ENCODE results near the gene DKK2.

The DKK2 gene

GRCh38 chr4:107017443-107018343 lies 18.4 kb downstream of the DKK2 start:
- FAIRE-seq (no peak), DNase-seq (ENCODE audit: low spot score) (no peak)

DNA sequence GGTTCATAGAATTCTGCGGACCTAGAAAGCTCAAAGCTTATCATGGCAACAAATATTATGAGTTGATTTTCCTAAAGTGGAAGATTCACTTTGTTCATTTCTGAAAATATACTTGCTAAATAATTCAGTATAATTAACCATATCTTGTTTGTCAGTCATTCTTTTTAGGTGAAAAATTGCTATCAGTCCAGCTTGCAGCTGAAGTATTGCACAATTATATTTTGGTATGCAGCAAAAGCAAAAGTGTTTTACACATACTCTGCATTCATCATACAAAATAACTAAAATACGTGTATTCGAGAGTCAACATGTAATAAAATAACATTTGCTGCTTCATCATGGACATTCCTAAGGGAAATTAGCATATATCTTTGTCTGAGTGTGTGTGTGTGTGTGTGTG lies 24.8 kb downstream of the DKK2 start:
- no peak for DNase-seq (ENCODE audit: low spot score)
- no peak for FAIRE-seq

DNA sequence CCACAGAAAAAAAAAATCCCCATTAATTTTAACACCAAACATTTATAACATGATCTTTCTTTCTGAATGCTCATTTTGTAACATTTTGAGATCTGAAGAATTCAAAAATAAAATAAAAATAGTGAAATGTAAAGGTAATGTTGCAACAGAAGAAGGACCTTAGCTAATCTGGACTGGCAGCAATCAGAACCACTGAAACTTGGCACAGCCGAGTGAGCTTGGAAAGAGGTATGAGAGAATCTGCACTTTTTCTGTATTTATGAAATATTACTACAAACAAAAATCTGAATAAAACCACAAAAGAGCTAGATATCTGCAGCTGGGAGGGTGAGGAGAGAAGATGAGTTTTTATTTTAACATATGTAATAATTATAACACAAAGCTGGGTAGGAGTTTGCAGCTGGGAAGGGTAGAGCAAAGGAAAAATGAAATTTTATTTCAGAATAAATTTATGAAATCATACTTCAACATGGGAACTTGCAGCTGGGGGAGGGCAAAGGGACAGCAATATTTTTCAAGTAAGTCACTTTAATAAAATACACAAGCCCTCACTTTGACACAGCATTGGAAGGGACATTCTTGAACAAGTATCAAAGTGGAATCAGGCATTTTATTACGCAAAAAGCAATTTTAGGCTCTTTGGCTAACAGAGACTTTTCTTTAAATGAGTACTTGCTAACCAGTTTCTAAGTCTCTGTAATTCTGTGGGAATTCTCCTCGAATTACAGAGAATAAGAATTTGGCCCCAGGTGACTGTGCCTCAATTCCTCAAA lies 26.7 kb downstream of the DKK2 start:
- FAIRE-seq = no peak
- DNase-seq (ENCODE audit: low spot score) = no peak

DNA sequence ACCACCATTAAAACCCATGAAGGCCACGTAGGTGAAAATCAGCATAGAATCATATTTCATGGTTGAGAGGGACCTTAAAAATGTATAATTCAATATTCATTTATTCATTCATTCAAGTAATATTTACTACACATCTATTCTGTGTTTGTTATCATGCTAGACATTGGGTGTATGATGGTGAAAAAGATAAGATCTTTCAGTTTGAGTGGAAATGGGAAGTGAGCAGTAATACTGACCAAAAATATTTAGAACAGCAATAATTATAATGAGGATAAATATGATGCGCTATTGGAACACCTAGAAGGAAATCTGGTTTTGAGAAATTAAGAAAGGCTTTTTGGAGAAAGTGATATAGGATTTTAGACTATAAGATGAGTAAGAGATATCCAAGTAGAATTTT lies 28.0 kb downstream of the DKK2 start:
- DNase-seq (ENCODE audit: low spot score) (no peak), FAIRE-seq (no peak)

- DNase-seq (ENCODE audit: low spot score) = no peak
- FAIRE-seq = no peak
Measured at GRCh38 chr4:107006218-107006617, 29.9 kb downstream of the DKK2 start.

- FAIRE-seq (no peak), DNase-seq (ENCODE audit: low spot score) (no peak)
Measured at GRCh38 chr4:106996490-106996889, 39.6 kb downstream of the DKK2 start.

GRCh38 chr4:106993827-106994226 lies 42.3 kb downstream of the DKK2 start:
- FAIRE-seq (no peak), DNase-seq (ENCODE audit: low spot score) (no peak)

GRCh38 chr4:106987311-106987710 lies 48.8 kb downstream of the DKK2 start:
- FAIRE-seq = no peak
- no peak for DNase-seq (ENCODE audit: low spot score)

- DNase-seq (ENCODE audit: low spot score) (no peak), FAIRE-seq (no peak)
Measured at GRCh38 chr4:106986486-106986885, 49.6 kb downstream of the DKK2 start.

GRCh38 chr4:106985830-106986229 lies 50.3 kb downstream of the DKK2 start:
- DNase-seq (ENCODE audit: low spot score) = no peak

GRCh38 chr4:106982711-106983211 lies 53.4 kb downstream of the DKK2 start:
- FAIRE-seq (no peak), DNase-seq (ENCODE audit: low spot score) (no peak)

More at GRCh38 chr4:106985830-106986229, 50.3 kb downstream of the DKK2 start:
- FAIRE-seq = no peak

DNA sequence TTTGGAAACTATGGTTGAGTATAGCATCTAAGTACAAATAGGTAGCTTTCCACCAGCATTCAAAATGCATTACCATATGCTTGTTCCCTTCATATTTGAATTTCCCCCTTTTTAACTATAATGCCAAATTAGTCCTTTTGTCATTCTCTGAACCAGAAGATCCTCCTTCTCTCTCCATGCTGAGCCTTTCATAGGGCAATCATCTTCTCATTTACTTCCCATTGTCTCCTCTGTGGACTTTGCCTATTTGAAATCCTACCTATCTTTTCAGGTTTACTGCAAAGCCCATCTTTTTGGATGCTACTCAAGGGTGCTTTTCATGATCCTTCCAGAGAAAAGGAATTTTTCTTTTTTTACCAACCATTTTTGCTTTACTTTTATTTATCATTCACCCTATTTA lies 54.7 kb downstream of the DKK2 start:
- FAIRE-seq (no peak), DNase-seq (ENCODE audit: low spot score) (no peak)

DNA sequence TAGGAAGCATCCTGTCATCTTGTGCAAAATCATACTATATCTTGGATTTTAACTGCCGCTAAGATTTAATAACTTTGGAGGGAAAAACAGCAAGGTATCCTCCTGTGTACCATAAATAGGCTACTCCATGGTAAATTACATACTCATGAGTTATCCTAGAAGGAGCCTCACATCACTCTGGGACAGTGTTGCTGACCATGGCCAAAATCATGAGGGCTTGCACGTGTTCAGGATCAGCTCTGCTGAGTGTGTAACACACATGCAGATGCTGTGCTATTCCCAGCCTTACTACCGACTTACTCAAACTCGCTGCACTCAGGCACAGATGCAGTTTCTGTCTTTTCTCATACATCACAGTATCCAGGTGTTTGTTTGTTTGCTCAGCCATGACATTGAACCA lies 56.6 kb downstream of the DKK2 start:
- FAIRE-seq (no peak), DNase-seq (ENCODE audit: low spot score) (no peak)

GRCh38 chr4:106978046-106978774 lies 57.9 kb downstream of the DKK2 start:
- no peak for FAIRE-seq
- no peak for DNase-seq (ENCODE audit: low spot score)

DNA sequence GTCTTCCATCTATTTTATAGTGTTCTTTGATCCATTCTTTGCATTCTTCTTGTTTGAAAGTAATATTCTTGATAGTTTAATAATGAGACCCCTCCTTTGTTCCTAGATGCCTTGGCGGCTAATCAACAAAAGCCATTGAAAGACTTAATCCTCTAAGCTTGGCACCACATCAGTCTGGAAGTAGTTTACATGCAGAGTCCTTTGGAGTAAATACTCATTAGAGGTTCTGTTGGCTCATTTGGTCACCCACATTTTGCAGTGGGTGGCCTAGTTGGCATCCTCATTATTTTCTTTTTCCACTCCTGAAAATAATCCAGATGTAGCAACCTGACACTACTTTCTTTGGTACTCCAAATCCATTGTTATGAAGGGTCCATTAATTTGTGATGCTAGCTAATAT lies 64.5 kb downstream of the DKK2 start:
- DNase-seq (ENCODE audit: low spot score) = no peak
- no peak for FAIRE-seq

- FAIRE-seq (no peak), DNase-seq (ENCODE audit: low spot score) (no peak)
Measured at GRCh38 chr4:106967892-106968291, 68.2 kb downstream of the DKK2 start.

- no peak for FAIRE-seq
- DNase-seq (ENCODE audit: low spot score) = no peak
Measured at GRCh38 chr4:106953036-106953705, 82.9 kb downstream of the DKK2 start.

DNA sequence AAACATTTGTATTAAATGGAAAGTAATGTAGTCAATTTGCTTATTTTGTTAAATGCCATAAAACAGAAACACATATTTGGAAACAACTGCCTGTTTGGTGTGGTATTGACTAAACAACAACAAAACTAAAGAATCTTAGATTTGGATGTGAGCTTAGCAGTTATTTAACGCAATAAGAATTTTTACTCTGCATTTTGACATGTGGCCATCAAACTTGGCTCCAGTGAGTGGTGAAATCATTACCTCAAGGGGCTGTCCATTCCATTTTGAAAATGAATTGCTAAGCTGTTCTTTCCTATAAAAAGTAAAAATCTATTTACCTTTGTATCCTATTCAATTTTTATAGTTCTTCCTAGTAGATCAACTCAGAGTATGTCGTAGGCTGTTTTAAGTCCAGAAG lies 84.2 kb downstream of the DKK2 start:
- FAIRE-seq (no peak), DNase-seq (ENCODE audit: low spot score) (no peak)

- no peak for FAIRE-seq
- DNase-seq (ENCODE audit: low spot score) = no peak
Measured at GRCh38 chr4:106941841-106942240, 94.3 kb downstream of the DKK2 start.

GRCh38 chr4:106930522-106930921 lies 105.6 kb downstream of the DKK2 start:
- DNase-seq (ENCODE audit: low spot score) = no peak
- FAIRE-seq = no peak

GRCh38 chr4:106929248-106929647 lies 106.9 kb downstream of the DKK2 start:
- FAIRE-seq (no peak), DNase-seq (ENCODE audit: low spot score) (no peak)

Data from urothelium cell line (cell line).